Measurements from ENCODE around the gene NEMF. TPM values are rescaled to one million over a fixed set of nuclear protein-coding genes. Genes with fewer than 3 reads are reported as not detected.

Gene NEMF
- total RNA-seq, 2 donors from 2014 or later, result 75.1 to 82.6 TPM

DNA sequence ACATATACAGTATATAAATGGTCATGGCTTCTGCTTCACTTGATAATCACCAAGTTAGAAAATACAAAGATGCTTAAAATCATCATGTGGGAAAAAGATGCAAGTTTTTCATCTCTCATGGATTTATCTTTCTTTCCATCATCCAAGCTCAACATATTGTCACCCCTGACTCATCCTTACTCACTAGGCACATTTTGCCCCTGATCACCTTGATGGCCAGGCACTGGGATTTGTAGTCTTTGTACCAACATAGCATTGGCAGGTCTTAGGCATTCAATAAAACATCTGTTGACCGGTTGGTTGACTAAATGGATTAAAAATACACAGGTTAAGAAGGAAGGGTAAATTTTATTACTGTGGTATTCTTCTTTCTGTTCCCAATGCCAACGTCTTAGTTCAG is 56.6 kb downstream of the NEMF start:
- H3K36me3 Mint-ChIP-seq (ENCODE audit: low read depth), result peaks cover 79% of the 10 kb centered on the region
- no peaks in the 10 kb centered on the region for H3K27me3 Mint-ChIP-seq (ENCODE audit: insufficient read depth)
- no peak overlapping the region for H3K9ac ChIP-seq (ENCODE audit: extremely low read depth, low read length, poor library complexity, severe bottlenecking)
- H3K4me1 ChIP-seq (ENCODE audit: control insufficient read depth, insufficient read depth, low read length), result no peaks in the 10 kb centered on the region
- TF ChIP-seq, protein P1, sequence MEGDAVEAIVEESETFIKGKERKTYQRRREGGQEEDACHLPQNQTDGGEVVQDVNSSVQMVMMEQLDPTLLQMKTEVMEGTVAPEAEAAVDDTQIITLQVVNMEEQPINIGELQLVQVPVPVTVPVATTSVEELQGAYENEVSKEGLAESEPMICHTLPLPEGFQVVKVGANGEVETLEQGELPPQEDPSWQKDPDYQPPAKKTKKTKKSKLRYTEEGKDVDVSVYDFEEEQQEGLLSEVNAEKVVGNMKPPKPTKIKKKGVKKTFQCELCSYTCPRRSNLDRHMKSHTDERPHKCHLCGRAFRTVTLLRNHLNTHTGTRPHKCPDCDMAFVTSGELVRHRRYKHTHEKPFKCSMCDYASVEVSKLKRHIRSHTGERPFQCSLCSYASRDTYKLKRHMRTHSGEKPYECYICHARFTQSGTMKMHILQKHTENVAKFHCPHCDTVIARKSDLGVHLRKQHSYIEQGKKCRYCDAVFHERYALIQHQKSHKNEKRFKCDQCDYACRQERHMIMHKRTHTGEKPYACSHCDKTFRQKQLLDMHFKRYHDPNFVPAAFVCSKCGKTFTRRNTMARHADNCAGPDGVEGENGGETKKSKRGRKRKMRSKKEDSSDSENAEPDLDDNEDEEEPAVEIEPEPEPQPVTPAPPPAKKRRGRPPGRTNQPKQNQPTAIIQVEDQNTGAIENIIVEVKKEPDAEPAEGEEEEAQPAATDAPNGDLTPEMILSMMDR (conservative IDR thresholded peaks at IDR 0.05), result no peak
- no peaks in the 10 kb centered on the region for H3K27me3 ChIP-seq (ENCODE audit: control insufficient read depth, insufficient read depth, low read length, poor library complexity, severe bottlenecking)
- H3K4me3 Mint-ChIP-seq, result no peak overlapping the region
- 100% methylated on average over 2 of the region's 2 CpGs; no CpG with 5 or more reads in 1 of the 2 experiments for WGBS, 2 experiments (ENCODE audit: insufficient coverage in 1 of 2, insufficient read length in 1 of 2)
- H3K27ac Mint-ChIP-seq, result no peak overlapping the region
- H3K9me3 ChIP-seq (ENCODE audit: control insufficient read depth, low read length), result no peaks in the 10 kb centered on the region
- no peaks in the 10 kb centered on the region for H3K4me1 Mint-ChIP-seq
- H3K36me3 ChIP-seq (ENCODE audit: control insufficient read depth, insufficient read depth, low read length), result peaks cover 82% of the 10 kb centered on the region
- no peak overlapping the region for H3K4me3 ChIP-seq (ENCODE audit: low read length)
- DNase-seq, result no peak
- H3K9me3 Mint-ChIP-seq, result no peaks in the 10 kb centered on the region
- H3K27ac ChIP-seq (ENCODE audit: low read depth, low read length), result no peak overlapping the region

DNA sequence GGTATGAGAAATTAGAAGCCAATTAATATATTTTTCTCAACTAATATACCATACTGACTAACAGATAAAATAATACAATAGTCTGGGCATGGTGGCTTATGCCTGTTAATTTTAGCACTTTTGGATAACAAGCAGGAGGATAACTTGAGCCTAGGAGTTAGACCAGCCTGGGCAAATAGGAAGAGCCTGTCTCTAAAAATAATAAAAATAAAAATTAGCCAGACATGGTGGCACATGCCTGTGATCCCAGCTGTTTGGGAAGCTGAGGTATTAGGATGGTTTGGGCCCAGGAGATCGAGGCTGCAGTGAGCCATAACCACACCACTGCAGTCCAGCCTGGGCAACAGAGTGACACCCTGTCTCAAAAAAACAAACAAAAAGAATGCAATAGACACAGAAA is 60.0 kb downstream of the NEMF start:
- Mint-ChIP-seq H3K4me3 (no peak overlapping the region), H3K36me3 (ENCODE audit: low read depth) (peaks cover 83% of the 10 kb centered on the region), H3K9me3 (no peaks in the 10 kb centered on the region), H3K4me1 (no peaks in the 10 kb centered on the region), H3K27ac (no peak overlapping the region), H3K27me3 (ENCODE audit: insufficient read depth) (no peaks in the 10 kb centered on the region)
- Histone ChIP-seq H3K27ac (ENCODE audit: low read depth, low read length) (no peak overlapping the region), H3K36me3 (ENCODE audit: control insufficient read depth, insufficient read depth, low read length) (peaks cover 79% of the 10 kb centered on the region), H3K4me3 (ENCODE audit: low read length) (no peak overlapping the region), H3K27me3 (ENCODE audit: control insufficient read depth, insufficient read depth, low read length, poor library complexity, severe bottlenecking) (no peaks in the 10 kb centered on the region), H3K9me3 (ENCODE audit: control insufficient read depth, low read length) (no peaks in the 10 kb centered on the region), H3K4me1 (ENCODE audit: control insufficient read depth, insufficient read depth, low read length) (no peaks in the 10 kb centered on the region), H3K9ac (ENCODE audit: extremely low read depth, low read length, poor library complexity, severe bottlenecking) (no peak overlapping the region)
- DNase-seq, result no peak
- 0% methylated on average over 1 of the region's 1 CpG; no CpG with 5 or more reads in 1 of the 2 experiments for WGBS, 2 experiments (ENCODE audit: insufficient coverage in 1 of 2, insufficient read length in 1 of 2)
- TF ChIP-seq, protein P1 (conservative IDR thresholded peaks at IDR 0.05), result no peak

DNA sequence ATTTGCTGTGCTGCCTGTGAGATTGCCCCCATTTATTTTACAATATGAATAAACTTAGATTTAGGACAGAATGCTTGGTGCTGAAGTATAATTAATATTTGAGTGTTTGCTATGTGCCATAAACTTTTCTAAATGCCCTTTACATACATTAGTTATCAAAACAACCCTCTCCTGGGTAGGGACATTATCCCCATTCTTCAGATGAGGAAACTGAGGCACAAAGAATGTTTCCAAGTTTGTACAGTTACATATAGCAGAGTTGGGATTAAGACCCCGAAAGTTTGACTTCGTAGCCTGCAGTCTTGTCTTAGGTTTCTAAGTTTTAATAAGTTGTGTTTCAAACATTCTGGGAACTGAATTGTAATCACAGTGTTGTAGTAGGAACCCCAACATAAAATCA is 66.3 kb downstream of the NEMF start:
- H3K36me3 ChIP-seq (ENCODE audit: control insufficient read depth, insufficient read depth, low read length), result peaks cover 92% of the 10 kb centered on the region
- no peaks in the 10 kb centered on the region for H3K27me3 ChIP-seq (ENCODE audit: control insufficient read depth, insufficient read depth, low read length, poor library complexity, severe bottlenecking)
- Mint-ChIP-seq H3K27me3 (ENCODE audit: insufficient read depth) (no peaks in the 10 kb centered on the region), H3K36me3 (ENCODE audit: low read depth) (peaks cover 70% of the 10 kb centered on the region), H3K4me3 (no peak overlapping the region), H3K9me3 (no peaks in the 10 kb centered on the region), H3K4me1 (no peaks in the 10 kb centered on the region), H3K27ac (no peak overlapping the region)
- no peak for DNase-seq
- no peaks in the 10 kb centered on the region for H3K9me3 ChIP-seq (ENCODE audit: control insufficient read depth, low read length)
- H3K9ac ChIP-seq (ENCODE audit: extremely low read depth, low read length, poor library complexity, severe bottlenecking), result no peak overlapping the region
- H3K27ac ChIP-seq (ENCODE audit: low read depth, low read length), result no peak overlapping the region
- H3K4me1 ChIP-seq (ENCODE audit: control insufficient read depth, insufficient read depth, low read length), result no peaks in the 10 kb centered on the region
- TF ChIP-seq, protein P1 (conservative IDR thresholded peaks at IDR 0.05), result no peak
- H3K4me3 ChIP-seq (ENCODE audit: low read length), result no peak overlapping the region
- 98% methylated on average over 2 of the region's 2 CpGs; no CpG with 5 or more reads in 1 of the 2 experiments for WGBS, 2 experiments (ENCODE audit: insufficient coverage in 1 of 2, insufficient read length in 1 of 2)

Measured in endodermal cell (in vitro differentiated cells).